Kidney capillary endothelial cell (primary cell): ENCODE results near the gene PRRC1.
A peak's percentile ranks its signal among the peaks of the same experiment; 100 is the strongest.
"Not testable (repeated sequence)": the region's sequence is repeated elsewhere in the genome, so short reads cannot be mapped to it uniquely, and the experiment has no call there.

Experiments used
- DNase-seq: peaks from one replicate; pipeline ENCODE4 v3.0.0-alpha.2; 2018; ENCODE audit warnings: low spot score

Gene PRRC1

GRCh38 chr5:127517480-127518318 is at the start of gene PRRC1:
Gene PRRC1 (plus strand): TSS chr5:127517640. CDS start chr5:127523480, 5,840 bp downstream.
- peak; percentile 62 for DNase-seq

GRCh38 chr5:127471211-127471610 is 46.2 kb upstream of the PRRC1 start:
- DNase-seq: peak; percentile 67

GRCh38 chr5:127472700-127473099 is 44.7 kb upstream of the PRRC1 start:
- DNase-seq: no peak

GRCh38 chr5:127486471-127486870 is 31.0 kb upstream of the PRRC1 start:
- DNase-seq: no peak

- peak; percentile 64 for DNase-seq
Measured at GRCh38 chr5:127492854-127493738, 24.3 kb upstream of the PRRC1 start.

- no peak for DNase-seq
Measured at GRCh38 chr5:127498548-127498947, 18.9 kb upstream of the PRRC1 start.

GRCh38 chr5:127505905-127506304 is 11.5 kb upstream of the PRRC1 start:
- no peak for DNase-seq

GRCh38 chr5:127506616-127507015 is 10.8 kb upstream of the PRRC1 start:
- no peak for DNase-seq

- no peak for DNase-seq
Measured at GRCh38 chr5:127508644-127509373, 8.6 kb upstream of the PRRC1 start.

- no peak for DNase-seq
Measured at GRCh38 chr5:127513408-127513970, 4.0 kb upstream of the PRRC1 start.

GRCh38 chr5:127514816-127515215 is 2.6 kb upstream of the PRRC1 start:
- no peak for DNase-seq

GRCh38 chr5:127515693-127516440 is 1.6 kb upstream of the PRRC1 start:
- no peak for DNase-seq

- DNase-seq: no peak
Measured at GRCh38 chr5:127517110-127517479, 345 bp upstream of the PRRC1 start.

GRCh38 chr5:127518319-127518621 is 830 bp downstream of the PRRC1 start:
- peak; percentile 44 for DNase-seq

GRCh38 chr5:127519527-127519926 is 2.1 kb downstream of the PRRC1 start:
- DNase-seq: no peak

GRCh38 chr5:127521138-127521770 is 3.8 kb downstream of the PRRC1 start:
- DNase-seq: no peak

- no peak for DNase-seq
Measured at GRCh38 chr5:127525181-127525580, 7.7 kb downstream of the PRRC1 start.

- no peak for DNase-seq
Measured at GRCh38 chr5:127529904-127530682, 12.7 kb downstream of the PRRC1 start.

- peak; percentile 13 for DNase-seq
Measured at GRCh38 chr5:127536687-127537086, 19.2 kb downstream of the PRRC1 start.

GRCh38 chr5:127540553-127540952 is 23.1 kb downstream of the PRRC1 start:
- DNase-seq: not testable (repeated sequence)
